ENCODE data around the gene RPS6KA1.

RPS6KA1 gene

DNA sequence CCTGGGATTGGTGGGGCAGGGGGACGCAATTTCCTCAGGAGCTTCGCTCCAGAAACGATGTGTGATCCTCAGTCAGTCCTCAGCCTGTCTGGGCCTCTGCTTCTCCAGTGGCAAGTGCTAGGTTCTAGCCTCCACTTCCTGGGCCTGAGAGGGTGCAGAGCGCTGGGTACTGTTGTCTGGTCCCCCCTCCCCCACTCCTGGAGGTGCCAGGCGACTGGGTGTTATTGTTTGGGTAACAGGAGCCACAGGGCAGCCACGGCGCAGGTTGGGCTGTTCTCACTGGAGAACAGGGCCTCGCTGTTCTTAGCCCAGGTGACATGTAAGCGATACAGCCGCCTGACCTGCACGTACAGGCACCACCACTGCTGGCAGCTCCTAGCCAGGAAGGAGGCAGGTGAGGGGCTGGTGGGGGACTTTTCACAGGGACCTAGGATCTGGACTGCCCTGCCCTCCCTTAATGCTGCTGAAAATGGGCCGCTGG, 2.1 kb downstream of the RPS6KA1 start:
- no peak for DNase-seq (ENCODE audit: low read depth in 2 of 2, low spot score in 1 of 2)

DNA sequence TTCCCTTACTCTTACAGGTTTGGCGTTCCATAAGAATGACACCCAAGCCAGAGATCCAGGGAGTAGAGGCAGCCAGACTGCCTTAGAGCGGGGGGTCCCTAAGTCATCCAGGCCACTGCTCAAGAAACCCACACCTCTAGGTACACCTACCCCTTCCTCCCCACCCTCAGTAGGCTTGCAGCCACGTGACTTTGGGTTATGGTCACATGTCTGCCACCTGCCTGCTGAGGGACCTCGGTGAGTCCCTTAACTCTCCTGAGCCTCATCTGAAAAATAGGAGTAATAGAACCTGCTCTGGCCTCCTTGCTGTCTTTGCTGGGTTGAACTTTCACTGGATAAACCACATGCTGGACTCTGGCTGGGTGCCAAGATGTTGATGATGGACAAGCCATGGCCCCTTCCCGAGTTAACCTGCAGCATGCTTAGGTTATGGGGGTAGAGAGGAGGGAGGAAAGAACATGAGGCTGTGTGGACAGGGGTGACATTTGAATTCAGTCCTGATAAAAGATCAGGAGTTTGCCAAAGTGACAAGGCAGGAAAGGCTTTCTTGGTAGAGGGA, 4.5 kb downstream of the RPS6KA1 start:
- DNase-seq (ENCODE audit: low read depth in 2 of 2, low spot score in 1 of 2), result no peak

DNA sequence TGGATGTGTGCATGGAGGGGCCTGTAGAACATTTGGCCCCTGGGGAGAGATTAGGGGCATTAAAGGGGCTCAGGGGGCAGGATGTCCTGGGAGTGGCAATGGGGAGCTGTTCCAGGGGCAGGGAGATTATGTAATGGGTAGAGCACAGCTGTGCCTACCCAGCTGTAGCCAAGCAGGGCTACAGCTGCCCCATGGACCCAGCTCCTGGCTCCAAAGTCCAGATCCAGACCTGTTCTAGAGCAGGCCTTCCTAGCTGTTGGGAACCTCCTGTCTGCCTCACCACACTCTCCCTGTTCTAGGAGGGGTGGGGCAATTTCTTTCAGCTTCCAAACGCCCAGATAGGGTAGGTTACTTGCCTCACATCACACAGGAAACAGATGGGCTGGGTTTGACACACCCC, 5.6 kb downstream of the RPS6KA1 start:
- no peak for DNase-seq (ENCODE audit: low read depth in 2 of 2, low spot score in 1 of 2)

DNA sequence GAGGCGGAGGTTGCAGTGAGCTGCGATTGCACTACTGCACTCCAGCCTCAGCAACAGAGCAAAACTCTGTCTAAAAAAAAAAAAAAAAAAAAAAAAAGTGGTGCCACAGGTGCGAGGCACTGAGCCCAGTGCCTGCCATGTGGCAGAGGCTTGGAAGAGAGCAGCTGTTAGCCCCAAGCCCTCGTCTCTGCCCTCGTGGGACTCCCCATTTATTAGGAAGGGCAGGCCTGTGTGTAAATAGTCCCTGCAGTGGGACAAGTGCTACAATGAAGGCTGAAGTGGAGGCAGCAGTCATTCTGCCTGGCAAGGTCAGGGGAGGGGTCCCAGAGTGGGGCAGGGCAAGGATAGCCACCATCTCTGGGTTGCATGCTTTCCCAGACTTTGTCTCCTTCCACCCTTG, 6.5 kb downstream of the RPS6KA1 start:
- no peak for DNase-seq (ENCODE audit: low read depth in 2 of 2, low spot score in 1 of 2)

DNA sequence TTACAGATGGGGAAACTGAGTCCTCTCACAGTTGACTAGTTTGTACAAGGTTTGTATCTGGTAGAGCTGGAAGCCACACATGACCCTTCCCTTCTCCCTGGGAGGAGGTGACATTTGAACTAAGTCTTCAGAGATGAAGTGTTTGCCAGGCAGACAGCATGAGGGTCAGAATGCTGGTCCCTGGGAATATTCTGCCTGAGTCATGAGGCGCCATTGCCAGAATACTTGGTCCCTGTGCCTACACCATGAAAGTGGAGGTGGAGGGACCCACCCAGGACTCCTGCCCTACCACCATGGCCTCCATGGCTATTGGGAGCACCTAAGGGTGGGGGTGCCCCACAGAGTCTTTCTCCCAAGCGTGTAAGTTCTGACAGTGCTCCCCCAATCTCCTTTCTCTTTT, 7.0 kb downstream of the RPS6KA1 start:
- DNase-seq (ENCODE audit: low read depth in 2 of 2, low spot score in 1 of 2), result no peak

DNA sequence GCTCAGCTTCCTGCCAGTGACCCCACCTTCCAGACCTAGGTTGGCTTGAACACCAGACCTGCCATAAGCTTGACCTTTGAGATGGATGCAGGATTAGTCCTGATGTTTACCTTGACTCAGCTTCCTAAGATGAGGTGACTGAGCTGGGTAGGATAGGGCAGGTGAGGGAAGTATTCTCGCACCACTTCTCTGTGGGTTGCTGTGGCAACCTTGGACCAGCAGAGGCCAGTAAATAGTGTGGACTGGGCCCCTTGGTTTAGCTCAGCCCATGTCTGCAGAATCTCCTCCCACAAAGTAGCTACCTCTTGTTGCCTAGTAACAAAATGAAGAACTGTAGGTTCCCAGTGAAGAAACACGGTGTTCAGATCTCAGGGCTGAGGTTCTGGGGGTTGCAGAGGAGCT, 8.4 kb downstream of the RPS6KA1 start:
- DNase-seq (ENCODE audit: low read depth in 2 of 2, low spot score in 1 of 2), result no peak

DNA sequence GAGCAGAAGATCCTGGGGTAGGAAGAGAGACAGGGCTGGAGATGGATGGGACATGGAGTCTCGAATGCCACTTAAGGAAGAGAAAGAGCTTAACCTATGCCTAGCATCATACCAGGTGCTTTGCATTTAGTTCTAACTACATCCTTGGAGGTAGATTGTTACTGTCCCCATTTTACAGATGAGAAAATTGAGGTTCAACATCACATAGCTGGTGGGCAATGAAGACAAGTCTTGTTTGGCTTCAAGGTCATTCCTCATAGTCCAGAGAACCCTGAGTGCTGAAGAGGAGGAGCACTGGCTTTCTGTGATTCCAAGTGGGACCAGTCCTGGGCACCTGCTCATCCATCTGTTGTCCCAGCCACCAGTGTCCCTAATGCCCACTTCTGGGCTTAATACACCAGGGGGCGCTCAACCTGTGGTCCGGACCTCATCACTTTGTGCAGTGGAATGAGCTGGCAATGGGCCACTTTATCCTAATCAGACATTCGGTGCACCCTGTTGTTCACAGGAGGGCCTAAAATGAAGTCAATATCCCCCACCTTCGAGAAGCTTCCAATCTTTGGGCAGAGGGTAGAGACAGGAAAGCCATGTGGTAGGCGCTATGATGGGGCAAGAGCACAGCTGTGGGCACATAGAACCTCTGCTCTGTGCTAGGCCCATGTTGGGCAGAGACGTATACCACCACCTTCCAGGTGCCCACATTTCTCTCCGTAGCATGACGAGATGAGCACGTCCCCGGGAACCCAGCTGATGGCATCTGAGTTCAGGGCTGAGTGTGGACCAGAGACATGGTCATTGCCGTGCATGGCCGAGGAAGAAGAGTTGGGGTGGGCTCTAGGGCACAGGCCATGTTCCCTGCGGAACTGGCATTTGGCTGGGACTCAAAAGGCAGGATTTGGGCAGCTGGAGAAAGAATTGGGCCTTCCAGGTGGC, 9.2 kb downstream of the RPS6KA1 start:
- no peak for DNase-seq (ENCODE audit: low read depth in 2 of 2, low spot score in 1 of 2)

DNA sequence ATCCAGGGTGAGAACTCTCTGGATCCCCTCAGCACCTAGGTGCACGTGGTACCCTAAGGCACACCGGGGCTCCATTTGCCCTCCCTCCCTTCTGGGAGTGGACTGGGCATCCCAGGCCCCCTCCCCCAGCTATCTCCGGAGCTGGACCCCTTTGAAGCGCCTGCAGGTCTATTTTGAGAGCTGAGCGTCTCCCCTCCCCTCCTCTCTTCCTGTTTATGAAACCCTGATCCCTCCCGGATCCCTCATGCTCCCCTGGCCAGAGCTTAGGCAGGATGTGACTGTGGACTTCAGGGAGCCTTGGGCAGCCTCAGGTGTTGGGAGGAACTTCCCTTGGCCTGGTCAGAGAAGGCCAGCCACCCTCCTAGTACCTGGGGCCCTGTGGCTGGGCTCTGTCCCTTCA, 10.2 kb downstream of the RPS6KA1 start:
- no peak for DNase-seq (ENCODE audit: low read depth in 2 of 2, low spot score in 1 of 2)

DNA sequence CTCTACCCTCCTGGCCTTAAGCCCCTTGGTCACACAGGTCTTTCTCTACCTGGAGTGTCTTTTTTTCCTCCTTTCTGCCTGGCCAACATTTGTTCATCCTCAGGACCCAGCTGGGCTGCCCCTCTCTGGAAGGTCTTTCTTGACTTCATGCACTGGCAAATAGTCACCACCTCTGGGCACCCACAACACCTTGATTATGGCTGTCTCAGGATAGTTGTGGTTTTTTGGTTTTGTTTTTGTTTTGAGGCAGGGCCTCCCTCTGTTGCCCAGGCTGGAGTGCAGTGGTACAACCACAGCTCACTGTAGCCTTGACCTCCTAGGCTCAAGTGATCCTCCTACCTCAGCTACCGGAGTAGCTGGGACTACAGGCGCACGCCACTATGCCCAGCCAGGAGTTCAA, 10.8 kb downstream of the RPS6KA1 start:
- no peak for DNase-seq (ENCODE audit: low read depth in 2 of 2, low spot score in 1 of 2)

DNA sequence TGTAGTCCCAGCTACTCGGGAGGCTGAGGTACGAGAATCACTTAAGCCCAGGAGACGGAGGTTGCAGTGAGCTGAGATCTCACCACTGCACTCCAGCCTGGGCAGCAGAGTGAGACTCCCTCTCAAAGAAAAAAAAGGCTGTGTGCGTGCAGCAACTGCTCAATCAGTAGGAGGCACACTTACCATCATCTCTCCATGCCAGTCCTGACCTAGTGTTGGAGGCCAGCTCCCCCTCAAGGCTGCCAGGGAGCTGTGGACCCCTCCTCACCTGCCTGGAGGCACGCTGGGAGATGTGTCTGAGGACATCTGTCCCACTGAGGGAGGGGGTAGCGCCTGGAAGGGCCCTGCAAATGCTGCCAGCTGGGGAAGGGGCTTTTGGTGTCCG, 11.9 kb downstream of the RPS6KA1 start:
- DNase-seq (ENCODE audit: low read depth in 2 of 2, low spot score in 1 of 2), result no peak

DNA sequence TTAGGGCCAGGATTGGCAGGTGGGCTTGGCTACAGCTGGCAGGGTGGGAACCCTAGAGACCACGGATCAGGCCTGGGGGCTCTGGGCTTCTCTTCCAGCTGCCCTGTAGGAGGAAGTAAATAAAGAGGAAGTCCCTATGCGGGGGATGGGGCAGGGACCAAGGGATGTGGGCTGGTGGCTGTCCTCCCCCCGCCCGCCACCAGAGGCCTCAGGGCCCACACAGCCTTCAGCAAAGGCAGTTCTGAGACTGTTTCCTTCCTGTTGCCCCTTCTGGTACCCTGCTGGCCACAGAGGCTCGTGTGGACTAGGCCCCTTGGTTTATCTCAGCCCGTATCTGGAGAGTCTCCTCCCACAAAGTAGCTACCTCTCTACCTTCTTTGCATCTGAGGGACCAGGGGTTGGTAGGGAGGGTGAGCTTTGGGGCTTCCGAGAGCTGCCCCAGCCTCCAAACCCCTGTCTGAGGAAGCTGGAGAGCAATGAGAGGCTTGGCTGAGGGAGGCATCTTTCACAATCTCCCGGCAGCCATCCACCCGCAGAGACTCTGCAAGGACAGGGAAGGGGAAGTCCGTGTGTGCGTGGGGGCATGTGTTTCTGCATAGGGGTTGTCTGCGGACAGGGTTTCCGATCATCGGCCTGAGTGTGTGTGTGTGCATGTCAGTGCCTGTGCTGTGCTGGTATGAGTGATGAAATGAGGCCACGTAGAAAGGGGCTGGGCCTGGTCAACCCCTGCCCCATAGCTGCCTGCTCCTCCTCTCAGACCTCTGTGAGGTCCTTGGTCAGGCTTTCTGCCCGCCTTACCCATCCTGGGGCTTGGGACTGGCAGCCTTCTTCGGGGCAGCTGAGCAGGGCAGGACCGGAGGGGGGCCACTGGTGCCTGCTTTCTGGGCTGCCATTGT, 12.5 kb downstream of the RPS6KA1 start:
- DNase-seq (ENCODE audit: low read depth in 2 of 2, low spot score in 1 of 2), result peak in 1 of 2 donors; percentile 48

DNA sequence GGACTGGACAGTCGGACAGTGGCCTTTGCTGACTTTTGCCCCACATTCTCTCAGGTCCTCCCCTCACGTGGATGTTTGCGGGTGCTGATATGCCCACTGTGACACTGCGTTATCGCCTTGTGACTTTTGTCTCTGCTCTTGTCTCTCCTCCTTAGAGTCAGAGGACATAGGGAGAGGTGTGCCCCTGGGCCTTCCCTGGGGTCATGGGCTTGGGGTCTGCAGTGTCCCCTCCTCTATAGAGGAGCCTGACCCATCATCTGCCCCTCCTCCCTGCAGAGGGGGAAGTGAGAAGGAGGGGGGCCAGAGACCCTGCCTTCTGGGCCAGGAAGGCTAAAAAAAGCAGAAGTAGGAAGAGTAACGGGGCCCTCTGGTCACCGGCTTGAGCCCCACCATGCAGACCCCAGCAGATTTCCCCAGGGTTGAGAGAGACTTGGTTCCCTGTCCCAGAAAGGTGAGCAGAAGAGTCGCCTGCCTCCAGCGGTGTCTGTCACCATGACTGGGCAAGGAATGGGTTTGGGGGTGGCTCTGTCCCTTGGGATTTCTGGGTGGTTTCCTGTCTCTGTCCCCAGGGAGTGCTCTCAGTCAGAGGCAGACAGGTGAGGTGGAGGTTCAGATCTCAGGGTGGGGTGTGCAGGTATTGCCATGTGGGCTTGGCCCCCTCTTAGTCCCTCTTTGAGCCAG, 13.3 kb downstream of the RPS6KA1 start:
- no peak for DNase-seq (ENCODE audit: low read depth in 2 of 2, low spot score in 1 of 2)

DNA sequence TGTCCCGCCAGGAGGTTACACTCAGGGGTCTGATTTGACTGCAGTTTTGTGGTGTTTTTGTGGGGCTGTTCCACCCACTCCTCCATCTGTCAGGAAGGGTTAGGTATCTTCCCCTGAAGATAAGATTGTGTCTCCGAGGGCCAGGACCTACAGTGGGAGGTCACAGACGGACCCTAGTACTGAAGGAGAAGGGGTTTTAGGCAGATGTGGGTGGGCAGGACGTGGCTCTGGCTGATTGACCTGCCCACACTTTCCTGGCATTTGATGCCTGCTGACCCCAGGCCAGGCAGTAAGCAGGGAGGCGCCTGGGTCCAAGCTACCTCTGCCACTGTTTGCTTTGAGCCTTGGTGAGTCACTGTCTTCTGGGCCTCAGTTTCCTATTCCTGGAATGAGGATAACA, 13.9 kb downstream of the RPS6KA1 start:
- DNase-seq (ENCODE audit: low read depth in 2 of 2, low spot score in 1 of 2), result no peak

DNA sequence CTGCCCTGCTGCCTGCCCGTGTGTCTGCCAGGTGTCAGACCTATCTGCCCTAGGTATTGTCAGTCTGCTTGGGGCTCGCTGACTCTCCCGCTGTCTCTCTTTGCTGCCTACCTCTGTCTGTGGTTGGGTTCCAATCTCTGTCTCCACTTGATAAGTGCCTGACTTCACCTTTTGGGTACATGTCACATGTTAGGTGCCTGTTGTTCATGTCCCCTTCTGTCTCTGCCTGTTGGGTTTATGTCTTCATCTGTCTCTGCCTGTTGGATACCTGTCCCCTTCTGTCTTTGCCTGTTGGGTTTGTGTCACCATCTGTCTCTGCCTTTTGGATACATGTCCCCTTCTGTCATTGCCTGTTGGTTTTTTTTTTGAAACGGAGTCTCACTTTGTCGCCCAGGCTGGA, 14.6 kb downstream of the RPS6KA1 start:
- no peak for DNase-seq (ENCODE audit: low read depth in 2 of 2, low spot score in 1 of 2)

DNA sequence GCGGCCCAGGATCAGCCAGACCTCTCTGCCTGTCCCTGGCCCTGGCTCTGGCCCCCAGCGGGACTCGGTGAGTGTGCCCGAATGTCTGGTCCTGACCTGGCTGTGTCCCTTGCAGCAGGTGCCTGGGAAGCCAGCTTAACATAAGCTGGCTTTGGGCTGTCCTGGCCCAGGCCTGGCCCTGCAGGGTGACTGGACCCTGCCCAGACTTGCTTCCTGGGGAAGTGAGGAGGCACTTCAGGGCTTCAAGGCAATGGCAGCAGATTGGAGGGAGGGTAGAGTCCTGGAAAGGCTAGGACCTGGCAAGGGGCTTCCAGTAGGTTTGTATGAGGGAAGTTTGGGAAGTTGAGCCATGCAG, 16.4 kb downstream of the RPS6KA1 start:
- no peak for DNase-seq (ENCODE audit: low read depth in 2 of 2, low spot score in 1 of 2)

DNA sequence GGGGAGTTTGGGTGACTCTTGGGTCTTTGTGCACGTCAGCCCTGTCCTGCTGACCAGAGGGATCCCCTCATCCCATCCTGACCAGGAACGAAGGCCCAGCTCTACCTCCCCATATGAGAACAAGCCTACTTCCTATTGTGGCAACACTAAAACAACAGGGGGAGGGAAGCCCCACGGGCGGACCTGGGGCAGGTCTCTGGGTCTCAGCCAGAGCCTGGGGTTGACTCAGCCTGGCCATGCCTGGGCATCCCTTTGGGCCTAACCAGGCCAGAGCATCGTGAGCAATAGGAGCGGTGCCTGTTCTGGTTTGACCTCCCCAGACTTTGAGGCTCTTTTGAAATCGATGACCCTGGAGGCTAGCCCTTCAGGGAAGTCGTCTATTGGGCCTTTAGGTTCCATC, 16.8 kb downstream of the RPS6KA1 start:
- DNase-seq (ENCODE audit: low read depth in 2 of 2, low spot score in 1 of 2), result no peak

DNA sequence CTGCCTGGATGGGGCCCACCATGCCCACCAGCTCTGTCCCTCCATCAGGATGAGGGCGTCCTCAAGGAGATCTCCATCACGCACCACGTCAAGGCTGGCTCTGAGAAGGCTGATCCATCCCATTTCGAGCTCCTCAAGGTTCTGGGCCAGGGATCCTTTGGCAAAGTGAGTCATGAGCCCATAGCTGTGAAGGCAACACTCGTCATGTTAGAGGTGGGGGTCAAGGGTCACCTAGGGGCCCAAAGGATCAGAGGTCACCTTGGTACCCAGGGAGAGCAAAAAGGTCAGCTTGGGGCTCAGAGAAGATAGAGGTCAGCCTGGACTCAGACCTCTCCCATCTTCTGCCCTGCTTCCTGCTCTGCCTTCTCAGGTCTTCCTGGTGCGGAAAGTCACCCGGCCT, 17.3 kb downstream of the RPS6KA1 start:
- no peak for DNase-seq (ENCODE audit: low read depth in 2 of 2, low spot score in 1 of 2)

DNA sequence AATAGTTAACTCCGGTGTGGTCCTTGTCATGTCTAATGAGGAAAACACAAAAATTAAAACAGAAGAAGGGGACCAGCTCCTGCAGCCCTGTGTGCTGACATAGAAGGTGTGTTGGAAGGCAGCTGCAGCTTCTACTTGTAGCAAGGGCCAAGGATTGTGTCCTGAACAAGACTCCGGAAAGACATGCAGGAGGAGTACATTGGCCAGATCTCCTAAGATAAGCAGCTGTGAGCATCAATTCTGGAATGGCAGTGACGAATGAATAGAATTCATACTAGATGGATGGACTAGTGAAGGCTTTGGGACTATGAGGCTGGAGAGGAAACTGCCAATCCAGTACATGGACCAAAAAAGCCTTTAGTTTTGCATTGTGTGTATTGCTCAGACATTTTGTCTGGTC, 19.3 kb downstream of the RPS6KA1 start:
- no peak for DNase-seq (ENCODE audit: low read depth in 2 of 2, low spot score in 1 of 2)

DNA sequence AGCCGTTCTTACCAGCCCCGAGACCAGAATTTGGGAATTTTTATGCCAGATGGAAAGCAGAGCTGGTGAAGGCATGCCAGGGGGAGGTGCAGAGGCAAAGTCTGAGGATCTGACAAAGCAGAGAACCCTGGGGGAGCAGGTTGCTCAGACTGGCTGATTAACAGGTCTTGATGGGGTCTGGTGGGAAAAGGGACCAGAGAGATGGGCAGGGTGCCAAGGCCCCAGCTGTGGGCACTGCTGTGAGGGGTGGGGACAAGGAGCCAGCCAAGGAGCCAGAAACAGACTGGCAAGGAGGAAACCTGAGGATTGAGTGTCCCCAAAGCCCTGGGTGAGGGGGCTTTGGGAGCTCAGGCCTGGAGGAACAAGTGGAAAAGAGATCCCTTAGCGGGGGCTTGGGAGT, 21.4 kb downstream of the RPS6KA1 start:
- DNase-seq (ENCODE audit: low read depth in 2 of 2, low spot score in 1 of 2), result no peak

DNA sequence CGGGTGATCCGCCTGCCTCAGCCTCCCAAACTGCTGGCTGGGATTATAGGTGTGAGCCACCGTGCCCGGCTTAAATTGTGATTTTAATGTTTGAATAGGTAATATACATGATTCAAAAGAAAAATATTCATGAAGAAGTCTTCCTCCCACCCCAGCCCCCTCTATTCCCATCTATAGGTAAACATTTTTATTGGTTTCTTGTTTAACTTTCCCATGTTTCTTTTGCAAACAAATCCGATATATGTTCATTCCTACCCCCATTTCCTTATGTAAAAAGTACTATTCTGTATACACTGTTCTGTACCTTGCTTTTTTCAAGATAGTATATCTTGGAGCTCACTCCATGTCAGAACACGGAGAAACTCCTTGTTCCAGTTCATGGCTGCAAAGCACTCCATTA, 23.2 kb downstream of the RPS6KA1 start:
- DNase-seq (ENCODE audit: low read depth in 2 of 2, low spot score in 1 of 2), result no peak

DNA sequence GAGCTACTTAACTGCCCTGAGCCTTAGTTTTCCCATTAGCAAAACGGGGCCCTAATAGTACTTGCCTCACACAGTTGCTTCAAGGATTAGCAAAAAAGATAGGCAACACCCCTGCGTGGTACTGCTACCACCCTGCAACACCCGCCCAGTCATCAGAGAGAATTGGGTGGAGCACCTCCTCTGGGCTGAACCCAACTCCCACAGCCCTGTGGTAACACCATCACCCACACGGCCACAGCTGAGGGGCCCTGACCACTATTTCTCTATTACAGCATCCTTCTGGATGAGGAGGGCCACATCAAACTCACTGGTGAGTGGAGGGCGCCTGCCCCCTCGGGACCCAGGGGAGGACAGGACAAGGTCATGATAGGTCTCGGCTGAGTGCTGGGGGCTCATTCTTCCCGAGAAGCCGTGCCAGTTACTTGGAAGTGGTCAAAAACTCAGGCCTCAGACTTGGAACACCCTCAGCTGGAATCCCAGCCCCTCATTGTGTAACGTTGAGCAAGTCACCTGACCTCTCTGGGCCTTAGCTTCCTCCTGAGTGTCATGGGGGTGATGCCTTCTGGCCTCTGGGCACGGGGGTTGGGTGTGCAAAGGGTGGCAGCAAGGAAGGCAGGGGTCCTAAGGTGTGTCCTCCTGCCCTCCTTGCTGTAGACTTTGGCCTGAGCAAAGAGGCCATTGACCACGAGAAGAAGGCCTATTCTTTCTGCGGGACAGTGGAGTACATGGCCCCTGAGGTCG, 24.6 kb downstream of the RPS6KA1 start:
- no peak for DNase-seq (ENCODE audit: low read depth in 2 of 2, low spot score in 1 of 2)
